SKM-1 (cell line): ENCODE measurements around the gene DRD2.

Source experiments
- DNase-seq: peaks from one replicate; lab custom pipeline; 2025; ENCODE audit not compliant: unreplicated experiment; lab: John Stamatoyannopoulos, UW

Gene DRD2

DNA sequence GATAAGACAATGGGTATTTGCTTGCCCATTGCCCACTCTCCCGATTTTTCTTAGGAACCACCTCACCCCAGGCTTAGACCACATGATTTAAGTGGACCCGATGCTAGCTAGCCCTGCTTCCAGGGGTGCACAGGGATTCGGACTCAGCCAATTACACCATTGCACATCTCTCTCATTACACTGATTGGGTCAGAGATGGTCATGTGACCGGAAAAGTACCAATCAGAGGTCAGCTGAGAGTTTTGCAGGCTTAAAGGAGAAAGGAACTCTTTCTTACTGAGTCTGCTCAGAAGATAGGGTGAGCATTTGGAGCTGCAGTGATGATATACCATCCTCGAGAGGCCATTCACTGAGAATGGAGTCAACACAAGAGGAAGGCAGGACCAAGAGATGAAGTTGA is 99.8 kb downstream of the DRD2 start:
- no peak for DNase-seq

DNA sequence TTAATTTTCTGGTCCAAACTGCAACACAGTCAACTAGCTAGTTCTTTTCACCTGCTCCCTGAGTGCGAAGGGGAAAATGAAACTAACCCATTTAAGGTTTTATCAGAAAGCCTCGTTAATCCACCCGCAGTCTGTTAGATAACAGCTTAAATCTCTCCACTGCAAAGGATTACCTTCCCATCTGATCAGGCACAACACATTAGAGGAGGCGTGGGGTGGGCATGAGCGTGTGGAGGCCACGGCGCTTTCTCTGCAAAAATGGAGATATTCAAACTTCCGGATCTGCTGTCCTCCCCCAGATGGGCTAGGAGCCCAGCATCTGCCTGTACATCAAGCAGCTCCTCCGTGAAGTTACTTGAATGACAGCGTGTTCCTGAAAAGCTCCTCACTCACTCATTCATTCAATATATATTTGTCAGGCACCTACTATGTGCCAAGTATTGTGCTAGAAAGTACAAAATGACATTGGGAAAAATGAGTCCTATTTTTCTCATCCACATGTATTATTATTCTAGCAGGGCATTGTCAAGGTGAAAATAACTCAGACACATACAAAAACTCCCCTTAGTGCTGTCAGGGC is 101.1 kb downstream of the DRD2 start:
- DNase-seq: no peak

DNA sequence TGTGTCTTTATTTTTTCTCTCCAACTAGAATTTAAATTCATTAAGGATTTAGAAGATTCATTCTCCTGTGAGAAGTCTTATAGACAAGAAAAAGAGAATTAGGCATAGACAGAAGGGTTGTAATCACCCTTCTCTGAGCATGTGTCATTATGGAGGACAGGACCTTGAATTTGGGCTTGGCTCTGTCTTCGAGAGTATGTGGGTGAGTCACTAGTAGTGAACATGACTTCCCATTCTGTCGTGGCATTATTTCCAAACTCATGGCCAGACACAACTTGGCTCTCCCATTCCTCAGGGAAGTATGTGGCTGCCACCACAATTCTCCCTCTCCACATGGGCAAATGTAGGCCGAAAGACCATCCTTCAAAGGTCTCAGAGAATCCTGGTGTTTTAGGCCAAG is 101.9 kb downstream of the DRD2 start:
- no peak for DNase-seq

DNA sequence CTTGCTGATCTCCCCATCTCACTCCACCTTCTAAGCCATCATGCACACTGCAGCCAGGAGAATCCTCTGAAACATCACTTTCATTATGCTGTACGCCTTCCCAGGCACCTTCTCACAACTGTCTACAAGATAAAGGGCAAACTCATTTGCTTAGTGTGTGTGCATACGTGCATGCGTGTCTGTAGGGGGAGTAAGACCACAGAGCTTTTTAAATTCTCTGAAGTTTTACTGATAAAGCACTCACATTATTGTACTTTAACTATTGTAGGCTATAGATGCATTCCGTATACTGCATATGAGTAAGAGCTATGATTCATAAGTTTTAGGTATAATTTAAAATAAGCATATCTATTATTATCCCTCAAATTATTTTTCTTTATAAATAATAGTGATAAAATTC is 102.9 kb downstream of the DRD2 start:
- no peak for DNase-seq

DNA sequence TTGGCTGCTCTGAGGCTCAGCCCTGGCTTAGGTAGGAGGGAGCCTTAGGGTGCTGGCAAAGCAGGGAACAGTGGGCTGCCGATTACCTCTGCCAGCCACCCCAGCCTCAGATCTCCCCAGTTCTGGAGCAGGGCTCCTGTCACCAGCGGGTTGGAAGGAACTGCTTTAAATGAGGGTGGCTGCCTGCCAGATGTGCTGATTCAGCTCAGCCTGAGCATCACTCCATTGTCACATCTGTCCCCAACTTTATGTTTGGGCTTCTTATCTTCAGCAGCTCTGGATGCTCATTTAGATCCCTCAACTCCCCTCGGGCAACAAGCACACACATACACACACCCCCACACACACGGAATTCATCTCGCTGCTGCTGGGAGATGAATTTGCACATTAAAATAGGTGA is 104.6 kb downstream of the DRD2 start:
- DNase-seq: no peak

DNA sequence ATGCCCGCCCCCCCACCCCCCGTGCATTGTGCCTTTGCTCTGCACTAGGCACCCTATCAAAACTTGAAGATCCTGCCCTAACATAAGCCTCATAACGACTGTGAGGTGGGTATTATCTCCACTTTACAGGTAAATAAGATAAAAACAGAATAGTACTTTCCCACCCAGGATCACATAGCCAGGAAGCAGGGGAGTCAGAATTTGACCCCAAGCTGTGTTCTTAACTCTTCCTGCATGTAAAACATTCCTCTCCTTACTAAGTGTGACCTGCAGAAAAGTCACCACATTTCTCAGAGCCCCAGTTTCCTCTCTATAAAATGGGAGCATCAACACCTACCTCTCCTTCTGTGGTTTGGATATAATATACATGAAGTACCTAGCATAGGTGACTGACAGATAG is 105.8 kb downstream of the DRD2 start:
- no peak for DNase-seq

DNA sequence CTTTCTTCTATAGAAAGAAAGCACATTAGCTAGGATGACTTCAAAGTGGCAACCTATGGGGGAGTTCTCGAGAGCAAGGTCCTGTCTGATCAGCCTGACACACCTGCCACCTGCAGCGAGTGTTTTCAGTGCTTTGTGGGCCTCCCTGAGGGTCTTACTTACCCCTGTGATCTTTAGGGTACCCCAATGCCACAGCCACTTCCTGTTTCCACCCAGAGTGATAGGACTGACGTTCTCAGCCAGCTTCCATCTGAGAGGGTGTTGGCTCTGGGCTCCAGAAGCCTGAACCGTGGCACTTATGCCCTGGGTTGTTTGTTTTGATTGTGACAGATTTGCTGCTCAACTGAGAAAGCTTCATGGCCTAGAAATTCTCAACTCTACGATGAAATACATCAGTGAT is 109.3 kb downstream of the DRD2 start:
- no peak for DNase-seq

DNA sequence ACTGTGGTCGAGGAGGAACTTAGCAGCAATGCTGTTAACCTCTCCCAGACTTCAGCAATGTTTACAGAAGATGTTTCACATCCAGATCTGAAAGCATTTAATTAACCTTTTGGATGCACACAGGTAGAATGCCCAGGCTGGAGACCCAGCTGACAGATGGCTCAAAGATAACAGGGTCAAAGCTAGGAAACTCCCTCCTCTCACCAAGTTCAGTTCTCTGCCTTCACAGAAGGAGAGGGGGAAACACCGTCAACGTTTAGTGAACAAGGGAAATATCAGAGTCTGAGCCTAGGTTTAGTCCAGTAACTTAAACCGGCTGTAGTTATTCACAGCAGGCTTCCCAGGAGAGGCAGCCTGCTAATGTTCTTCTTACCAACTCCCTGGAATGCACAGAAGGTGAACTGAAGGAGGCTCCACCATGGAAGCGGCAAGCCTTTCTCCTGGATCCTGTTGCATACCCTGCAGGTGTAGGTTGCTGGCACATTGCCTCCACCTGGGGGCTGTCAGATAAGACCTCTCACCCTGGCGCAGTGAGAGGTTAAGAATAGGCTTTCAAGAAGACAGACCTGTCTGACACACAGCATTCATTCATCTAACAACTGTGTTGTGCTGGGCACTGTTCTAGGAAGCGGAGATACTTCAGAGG is 111.1 kb downstream of the DRD2 start:
- no peak for DNase-seq

DNA sequence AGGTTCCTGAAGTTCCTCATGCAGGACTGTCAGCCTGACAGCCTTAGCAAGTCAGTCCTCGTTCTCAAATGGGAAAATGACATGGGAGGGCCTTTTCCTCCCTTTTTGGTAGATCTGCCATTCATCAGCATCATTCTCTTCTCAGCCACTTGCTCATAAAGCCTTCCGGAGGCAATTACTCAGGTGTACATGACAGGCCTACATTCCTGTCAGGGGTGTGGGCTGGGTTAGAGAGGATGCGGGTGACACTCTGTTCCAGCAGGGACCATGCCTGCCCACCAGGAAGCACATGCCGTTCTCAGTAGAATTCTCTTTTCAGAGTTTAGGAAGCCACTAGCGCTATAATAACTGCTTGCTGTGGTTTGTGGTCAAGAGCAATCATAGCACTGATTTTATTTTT is 111.8 kb downstream of the DRD2 start:
- DNase-seq: no peak
